Heart left ventricle (tissue), 16 donors: ENCODE results near the gene SEC61A1. TPM values are rescaled to one million over a fixed set of nuclear protein-coding genes. Genes with fewer than 3 reads are reported as not detected.

Experiments used
- ATAC-seq, 4 donors: fragments of 200-7000 bp; cut with Tn5 transposase; one replicate each; pipeline ENCODE4 v1.9.1; 2020 to 2022; ENCODE audit warnings: moderate library complexity in 4 of 4, mild to moderate bottlenecking in 3 of 4, moderate number of reproducible peaks in 1 of 4
- DNase-seq, 5 donors: peaks; one replicate each; pipeline ENCODE4 v3.0.0-alpha.2; 2020
- H3K27ac ChIP-seq, 12 donors: fragments of 200-600 bp; sonication (generic) in 4 of 12; one replicate each; pipeline versions ENCODE4 v1.5.0 to v1.8.0; 2016 to 2022; ENCODE audit warnings: mild to moderate bottlenecking in 2 of 12
- H3K27me3 ChIP-seq, 9 donors: fragments of 200-600 bp; sonication (generic) in 2 of 9; one replicate each; pipeline versions ENCODE4 v1.5.1 to v1.8.0; 2016 to 2022; ENCODE audit warnings: mild to moderate bottlenecking in 3 of 9
- H3K36me3 ChIP-seq, 9 donors: fragments of 200-600 bp; sonication (generic) in 2 of 9; one replicate each; pipeline versions ENCODE4 v1.5.0 to v1.8.0; 2018 to 2022; ENCODE audit warnings: mild to moderate bottlenecking in 2 of 9
- H3K4me1 ChIP-seq, 12 donors: fragments of 200-600 bp; sonication (generic) in 4 of 12; one replicate each; pipeline versions ENCODE4 v1.5.0 to v1.8.0; 2016 to 2022; ENCODE audit warnings: mild to moderate bottlenecking in 3 of 12
- H3K4me3 ChIP-seq, 12 donors: fragments of 200-600 bp; sonication (generic) in 4 of 12; one replicate each; pipeline versions ENCODE4 v1.5.0 to v1.8.0; 2017 to 2022; ENCODE audit warnings: mild to moderate bottlenecking in 9 of 12, moderate library complexity in 4 of 12
- H3K9me3 ChIP-seq, 12 donors: fragments of 200-600 bp; sonication (generic) in 4 of 12; one replicate each; pipeline versions ENCODE4 v1.5.0 to v1.8.0; 2016 to 2022; ENCODE audit warnings: mild to moderate bottlenecking in 1 of 12
- CTCF ChIP-seq, 12 donors: fragments of 200-600 bp; sonication (generic) in 4 of 12; IDR thresholded peaks; one replicate each; pipeline versions ENCODE4 v1.5.0 to v1.8.0; 2018 to 2022; ENCODE audit warnings: antibody characterized with exemption in 12 of 12, mild to moderate bottlenecking in 5 of 12
- POLR2A ChIP-seq, 2 donors: fragments of 450-650 bp; IDR thresholded peaks; one replicate each; pipeline ENCODE4 v1.6.1; 2017; ENCODE audit warnings: antibody characterized with exemption in 2 of 2, mild to moderate bottlenecking in 2 of 2, moderate library complexity in 2 of 2
- WGBS, 4 donors: extraction: QIAGEN DNeasy Blood & Tissue Kit in 2 of 4; methylation state at CpG; one replicate each; pipeline versions ENCODE4 v1.1.5 to v1.1.7; 2013 to 2018; 5-methylcytosine and 5-hydroxymethylcytosine counted together
- intact Hi-C, 10 donors: fragments of 100-400 bp; cut with DNase I; formaldehyde crosslinking; loops; one replicate each; pipeline versions ENCODE4 v1.11.1 to v1.14.2; 2022
- polyA plus RNA-seq, 2 donors: library from polyadenylated mRNA; stranded (reverse); fragments of 200-250 nt; gene quantifications; one replicate each; pipeline ENCODE4 v1.2.3, GENCODE V29; 2013
- total RNA-seq, 9 donors: library from RNA; depleted of rRNA in 2 of 9; stranded (reverse); fragments of >200 nt in 2 of 9; fragmentation: NEBNext Ultra II Directional in 3 of 9; extraction: Animal tissue kit (Norgen Biotek cat#: 25700) in 3 of 9; gene quantifications; one replicate each; pipeline versions ENCODE4 v1.1.0 to v1.2.4, GENCODE V29; 2016 to 2023
- donor health status: ischemic (EF 13 %, LVEDD 7.1; RV severe dilation, severe dysfunction).
- donor health status: healthy with polysubstance abuse.
- donor health status: DM: no; HTN: yes; CAD: no.
- donor health status: DM: no; HTN: no; CAD: no.
- donor health status: ischemic (EF 25% LVEDD 6.9; RV normal size, moderate dysfunction).
- donor health status: ischemic (EF 25% LVEDD 5.7; RV mildly dilated, moderate dysfunction).
- donor health status: healthy.
- donor health status: DM: yes; HTN: yes; CAD: no.
- donor health status: ischemic (EF 35%, LVEDD 5.7; RV mildly dilated, moderate dysfunction).
- donor health status: nonischemic (EF 11% LVEDD 7.7; RV severe dilation, severe dysfunction).
- donor health status: DM: yes; HTN: yes; CAD: no.
- donor health status: PGD.
- donor health status: ischemic (EF 29% LVEDD 5.4; RV normal size, mild dysfunction).
- donor health status: nonischemic (EF 23%, LVEDD 6.1; RV moderate dilation, normal function).

SEC61A1 gene
- total and polyA plus RNA-seq, 11 donors, result 36.5 to 179 (median 78.2) TPM

GRCh38 chr3:128056258-128056657 is 4.0 kb downstream of the SEC61A1 start:
- Histone ChIP-seq H3K4me3 (no peak overlapping the region), H3K27me3 (no peaks in the 10 kb centered on the region), H3K9me3 (no peaks in the 10 kb centered on the region), H3K27ac (no peak overlapping the region), H3K36me3 (peaks cover 2 to 75% (median 69%) of the 10 kb centered on the region in 9 donors), H3K4me1 (peaks cover 10 to 48% (median 31%) of the 10 kb centered on the region in 12 donors)
- WGBS, 4 donors, result 70 to 87% (median 83%) methylated on average over 4 of the region's 4 CpGs
- TF ChIP-seq CTCF (IDR thresholded peaks at IDR 0.05) (no peak), POLR2A (IDR thresholded peaks at IDR 0.05) (no peak)
- DNase-seq (no peak), ATAC-seq (no peak)
- intact Hi-C loops, result loop anchor here in 3 of 10 donors (10.0 kb wide), 2 partner anchors 381 to 401 kb away; partner anchors contain the start of gene ABTB1 (in 1 of the 3)

DNA sequence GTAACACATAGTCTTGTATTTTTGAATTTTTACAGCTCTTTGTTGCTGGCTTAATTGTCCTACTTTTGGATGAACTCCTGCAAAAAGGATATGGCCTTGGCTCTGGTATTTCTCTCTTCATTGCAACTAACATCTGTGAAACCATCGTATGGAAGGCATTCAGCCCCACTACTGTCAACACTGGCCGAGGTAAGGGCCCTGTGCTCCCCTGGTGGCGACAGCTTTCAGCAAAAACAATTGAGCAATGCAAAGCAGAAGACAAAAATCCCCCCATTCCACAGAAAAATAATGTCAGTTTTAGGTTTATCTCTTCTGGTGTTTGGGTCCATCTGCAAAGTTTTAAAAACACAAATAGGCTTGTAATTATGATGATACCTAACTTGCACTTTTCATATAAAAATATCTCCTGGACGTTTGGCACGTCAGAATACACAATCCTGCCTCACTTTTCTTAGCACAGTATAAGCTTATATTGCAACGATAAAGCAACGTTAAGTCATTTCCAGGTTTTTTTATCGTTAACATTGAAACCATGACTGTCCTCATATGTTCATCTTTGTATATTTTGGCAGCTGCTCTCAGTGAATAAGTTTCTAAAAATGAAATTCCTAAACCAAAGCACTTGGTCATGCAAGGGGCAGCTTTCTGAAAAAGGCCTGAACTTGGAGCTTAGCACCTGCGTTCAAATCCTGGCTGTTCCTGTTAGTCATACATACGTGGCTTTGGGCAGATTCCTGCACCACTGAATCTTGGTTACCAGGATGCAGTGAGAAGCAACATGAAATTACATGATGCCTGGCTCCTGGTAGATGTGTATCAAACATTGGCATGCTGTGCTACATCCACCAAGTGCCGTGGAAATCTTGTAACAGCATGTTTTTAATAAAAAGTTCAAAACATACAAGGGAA is 8.5 kb downstream of the SEC61A1 start:
- intact Hi-C loops, result no loop called here
- Histone ChIP-seq H3K36me3 (peaks cover 2 to 100% (median 98%) of the 10 kb centered on the region in 9 donors), H3K9me3 (no peaks in the 10 kb centered on the region), H3K4me3 (no peak overlapping the region), H3K4me1 (peaks cover 0 to 17% (median 2%) of the 10 kb centered on the region in 12 donors), H3K27me3 (no peaks in the 10 kb centered on the region), H3K27ac (no peak overlapping the region)
- WGBS, 4 donors, result 78 to 82% (median 79%) methylated on average over 11 of the region's 11 CpGs
- no peak for ATAC-seq
- DNase-seq, result no peak
- TF ChIP-seq POLR2A (IDR thresholded peaks at IDR 0.05) (no peak), CTCF (IDR thresholded peaks at IDR 0.05) (no peak)

DNA sequence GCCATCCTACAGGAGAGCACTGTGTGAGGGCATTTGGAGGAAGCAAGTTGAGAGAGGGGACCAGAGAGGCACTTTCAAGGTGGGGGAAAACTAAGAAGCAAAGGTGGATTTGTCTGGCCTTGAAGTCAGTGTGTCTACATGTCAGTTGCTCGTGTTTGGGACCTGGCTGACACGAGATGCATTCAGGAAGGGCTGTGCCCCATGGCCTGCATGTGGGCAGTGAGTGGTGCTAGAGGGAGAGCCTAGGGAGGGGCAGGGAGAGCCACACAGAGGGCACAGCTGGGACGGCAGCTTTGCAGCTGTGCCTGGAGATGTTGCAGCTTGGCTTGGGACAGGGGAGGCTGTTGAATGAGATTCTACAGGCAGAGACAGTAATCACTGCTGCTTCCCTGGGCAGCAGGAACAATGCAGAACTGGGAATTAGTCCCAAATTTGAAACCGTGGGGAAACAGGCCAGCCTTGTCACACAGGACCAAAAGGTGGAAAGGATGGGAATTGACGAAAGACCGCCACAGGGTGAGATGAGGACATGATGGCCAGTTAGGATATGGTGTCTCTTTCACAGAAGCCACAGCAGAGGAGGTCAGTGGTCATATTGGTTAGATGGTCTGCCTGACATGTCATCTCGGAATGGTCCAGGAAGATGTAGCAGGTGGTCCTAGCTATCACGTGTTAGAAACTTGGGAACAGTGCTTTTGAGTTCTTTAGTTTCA is 10.0 kb downstream of the SEC61A1 start:
- ATAC-seq (no peak), DNase-seq (no peak)
- intact Hi-C loops, result no loop called here
- Histone ChIP-seq H3K4me3 (no peak overlapping the region), H3K36me3 (peaks cover 2 to 100% (median 98%) of the 10 kb centered on the region in 9 donors), H3K27ac (no peak overlapping the region), H3K9me3 (no peaks in the 10 kb centered on the region), H3K4me1 (peaks cover 0 to 14% (median 0%) of the 10 kb centered on the region in 12 donors), H3K27me3 (no peaks in the 10 kb centered on the region)
- TF ChIP-seq POLR2A (IDR thresholded peaks at IDR 0.05) (no peak), CTCF (IDR thresholded peaks at IDR 0.05) (no peak)
- 63 to 77% (median 70%) methylated on average over 8 of the region's 8 CpGs for WGBS, 4 donors

DNA sequence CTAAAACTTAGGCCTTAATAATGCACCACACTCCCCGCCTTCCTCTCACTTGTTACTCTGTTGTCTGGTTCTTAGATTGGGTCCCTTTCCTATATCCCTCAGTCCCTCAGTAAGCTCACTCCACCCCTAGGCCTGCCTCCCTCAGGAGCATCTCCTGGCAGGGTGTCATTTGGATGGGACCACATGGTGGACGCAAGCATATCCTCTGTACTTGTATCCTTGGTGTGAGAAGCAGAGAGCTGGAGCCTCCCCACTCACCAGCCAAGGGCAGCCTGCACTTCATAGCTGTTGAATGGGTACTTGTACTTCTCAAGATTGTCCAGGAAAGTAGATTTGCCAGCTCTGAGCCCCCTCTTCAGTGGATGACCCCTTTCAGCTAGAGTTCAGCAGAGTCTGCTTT is 11.6 kb downstream of the SEC61A1 start:
- no peak for DNase-seq

More for the DNA sequence above, 11.6 kb downstream of the SEC61A1 start:
- no peak overlapping the region for H3K27ac ChIP-seq
- no peak for ATAC-seq
- TF ChIP-seq CTCF (IDR thresholded peaks at IDR 0.05), result no peak
- no peak for TF ChIP-seq POLR2A (IDR thresholded peaks at IDR 0.05)
- H3K4me3 ChIP-seq, result no peak overlapping the region
- no peaks in the 10 kb centered on the region for H3K27me3 ChIP-seq
- 82 to 91% (median 88%) methylated on average over 2 of the region's 2 CpGs for WGBS, 4 donors
- peaks cover 7 to 100% (median 100%) of the 10 kb centered on the region in 9 donors for H3K36me3 ChIP-seq
- no peaks in the 10 kb centered on the region for H3K9me3 ChIP-seq
- peaks cover 0 to 8% (median 0%) of the 10 kb centered on the region in 12 donors for H3K4me1 ChIP-seq
- intact Hi-C loops, result no loop called here
